WTC11 (cell line): ENCODE data around the gene QSOX2. TPM values are rescaled to one million over a fixed set of nuclear protein-coding genes. Genes with fewer than 3 reads are reported as not detected.

Experiments used
- ATAC-seq: fragments of 200-7000 bp; cut with Tn5 transposase; 2 replicates; pipeline ENCODE4 v1.10.0; 2021; ENCODE audit warnings: mild to moderate bottlenecking, moderate library complexity
- Bru-seq: library from RNA; stranded (reverse); fragments of 400-500 nt; gene quantifications from one replicate; lab custom pipeline; 2021; lab: Mats Ljungman, UMichigan
- CTCF ChIA-PET: fragments of 300-600 bp; sonication (Branson Sonifier 250); formaldehyde crosslinking; loops from one replicate; lab custom pipeline; 2021; ENCODE audit warnings: antibody characterized with exemption; lab: Charles Lee
- POLR2A ChIA-PET: fragments of 350-600 bp; sonication (Branson Sonifier 250); formaldehyde crosslinking; loops from one replicate; lab custom pipeline; 2021; ENCODE audit warnings: antibody characterized with exemption; lab: Charles Lee
- DNase-seq: peaks from one replicate; pipeline ENCODE4 v3.0.0; 2021; ENCODE audit warnings: low spot score
- H3K27ac Mint-ChIP-seq: 2 replicates; pipeline ENCODE4 v1.8.0; 2021; ENCODE audit warnings: mixed read lengths
- H3K27me3 Mint-ChIP-seq: 2 replicates; pipeline ENCODE4 v1.8.0; 2021; ENCODE audit warnings: low read depth, mild to moderate bottlenecking, moderate library complexity, mixed read lengths
- H3K36me3 Mint-ChIP-seq: 2 replicates; pipeline ENCODE4 v1.8.0; 2021; ENCODE audit warnings: mixed read lengths
- H3K4me1 Mint-ChIP-seq: 2 replicates; pipeline ENCODE4 v1.8.0; 2022; ENCODE audit warnings: mixed read lengths
- H3K4me3 Mint-ChIP-seq: 2 replicates; pipeline ENCODE4 v1.8.0; 2021; ENCODE audit warnings: mild to moderate bottlenecking, moderate library complexity, mixed read lengths
- H3K9me3 Mint-ChIP-seq: 2 replicates; pipeline ENCODE4 v1.8.0; 2021; ENCODE audit warnings: mixed read lengths
- ELF4 ChIP-seq: sonication (generic); formaldehyde crosslinking; IDR thresholded peaks from 2 replicates; pipeline ENCODE4 v1.8.1; 2022; ENCODE audit warnings: low read depth, mild to moderate bottlenecking, moderate library complexity, missing genetic modification reagents
- ETV6 ChIP-seq: sonication (generic); formaldehyde crosslinking; IDR thresholded peaks from 2 replicates; pipeline ENCODE4 v1.8.1; 2022; ENCODE audit warnings: mild to moderate bottlenecking, missing genetic modification reagents
- FOXP1 ChIP-seq: sonication (generic); formaldehyde crosslinking; IDR thresholded peaks from 2 replicates; pipeline ENCODE4 v1.8.0; 2022; ENCODE audit warnings: missing genetic modification reagents, mild to moderate bottlenecking, moderate library complexity, borderline replicate concordance
- KAT7 ChIP-seq: sonication (generic); formaldehyde crosslinking; IDR thresholded peaks from 2 replicates; pipeline ENCODE4 v1.8.1; 2023; ENCODE audit warnings: missing genetic modification reagents, mild to moderate bottlenecking, borderline replicate concordance
- SP1 ChIP-seq: sonication (generic); formaldehyde crosslinking; conservative IDR thresholded peaks from 2 replicates; pipeline ENCODE4 v1.8.1; 2022; ENCODE audit warnings: missing genetic modification reagents
- STAT6 ChIP-seq: sonication (generic); formaldehyde crosslinking; conservative IDR thresholded peaks from 2 replicates; pipeline ENCODE4 v1.8.1; 2023; ENCODE audit warnings: mild to moderate bottlenecking, low read depth, missing genetic modification reagents, moderate library complexity
- USF1 ChIP-seq: sonication (generic); formaldehyde crosslinking; IDR thresholded peaks from 2 replicates; pipeline ENCODE4 v1.8.0; 2022; ENCODE audit warnings: mild to moderate bottlenecking, missing genetic modification reagents
- ZNF317 ChIP-seq: sonication (generic); formaldehyde crosslinking; IDR thresholded peaks from 2 replicates; pipeline ENCODE4 v1.8.1; 2023; ENCODE audit warnings: low read depth, mild to moderate bottlenecking, moderate library complexity, missing genetic modification reagents, borderline replicate concordance
- ZNF416 ChIP-seq: fragments of 250-450 bp; sonication (Bioruptor Pico); IDR thresholded peaks from 2 replicates; pipeline ENCODE4 v1.9.0; 2021; ENCODE audit warnings: mild to moderate bottlenecking, inconsistent platforms
- long read RNA-seq, 3 experiments: library from RNA in 1 of 3; library from capped mRNA in 1 of 3; library from polyadenylated mRNA in 1 of 3; unstranded in 2 of 3; stranded (forward) in 1 of 3; transcript quantifications; one replicate each; pipeline ENCODE4 v2.0.0, GENCODE V29; 2021
- total RNA-seq: library from RNA; stranded (reverse); gene quantifications from 3 replicates; pipeline ENCODE4 v1.2.3, GENCODE V29; 2021
- TF ChIP-seq, protein P1 (sequence below): sonication (generic); formaldehyde crosslinking; IDR thresholded peaks from 2 replicates; pipeline ENCODE4 v1.8.0; 2022; ENCODE audit warnings: mild to moderate bottlenecking, missing genetic modification reagents
- TF ChIP-seq, protein P2 (sequence below): sonication (generic); formaldehyde crosslinking; IDR thresholded peaks from 2 replicates; pipeline ENCODE4 v1.8.1; 2023; ENCODE audit warnings: mild to moderate bottlenecking, missing genetic modification reagents, moderate library complexity

The QSOX2 gene, protein sequence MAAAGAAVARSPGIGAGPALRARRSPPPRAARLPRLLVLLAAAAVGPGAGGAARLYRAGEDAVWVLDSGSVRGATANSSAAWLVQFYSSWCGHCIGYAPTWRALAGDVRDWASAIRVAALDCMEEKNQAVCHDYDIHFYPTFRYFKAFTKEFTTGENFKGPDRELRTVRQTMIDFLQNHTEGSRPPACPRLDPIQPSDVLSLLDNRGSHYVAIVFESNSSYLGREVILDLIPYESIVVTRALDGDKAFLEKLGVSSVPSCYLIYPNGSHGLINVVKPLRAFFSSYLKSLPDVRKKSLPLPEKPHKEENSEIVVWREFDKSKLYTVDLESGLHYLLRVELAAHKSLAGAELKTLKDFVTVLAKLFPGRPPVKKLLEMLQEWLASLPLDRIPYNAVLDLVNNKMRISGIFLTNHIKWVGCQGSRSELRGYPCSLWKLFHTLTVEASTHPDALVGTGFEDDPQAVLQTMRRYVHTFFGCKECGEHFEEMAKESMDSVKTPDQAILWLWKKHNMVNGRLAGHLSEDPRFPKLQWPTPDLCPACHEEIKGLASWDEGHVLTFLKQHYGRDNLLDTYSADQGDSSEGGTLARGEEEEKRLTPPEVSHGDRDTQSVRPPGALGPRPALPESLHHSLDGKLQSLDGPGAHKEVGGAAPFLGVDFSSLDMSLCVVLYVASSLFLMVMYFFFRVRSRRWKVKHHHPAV
- total RNA-seq (31.7 to 33.4 TPM (median 33.2 TPM) in 3 replicates), Bru-seq, nascent RNA (percentile 70 among the genes with signal in this experiment)
- long read RNA-seq, experiment 1, full-length matches to known transcripts: 4 of 27 reads
- long read RNA-seq, experiment 1, partial matches to known transcripts: 17 of 27 reads
- long read RNA-seq, experiment 1, other reads (novel, unspliced or antisense): 6 of 27 reads
- long read RNA-seq, experiment 2, partial matches to known transcripts: 5 of 45 reads
- long read RNA-seq, experiment 2, other reads (novel, unspliced or antisense): 40 of 45 reads
- long read RNA-seq, experiment 3, partial matches to known transcripts: 0 of 1 reads
- long read RNA-seq, experiment 3, other reads (novel, unspliced or antisense): 1 of 1 reads

DNA sequence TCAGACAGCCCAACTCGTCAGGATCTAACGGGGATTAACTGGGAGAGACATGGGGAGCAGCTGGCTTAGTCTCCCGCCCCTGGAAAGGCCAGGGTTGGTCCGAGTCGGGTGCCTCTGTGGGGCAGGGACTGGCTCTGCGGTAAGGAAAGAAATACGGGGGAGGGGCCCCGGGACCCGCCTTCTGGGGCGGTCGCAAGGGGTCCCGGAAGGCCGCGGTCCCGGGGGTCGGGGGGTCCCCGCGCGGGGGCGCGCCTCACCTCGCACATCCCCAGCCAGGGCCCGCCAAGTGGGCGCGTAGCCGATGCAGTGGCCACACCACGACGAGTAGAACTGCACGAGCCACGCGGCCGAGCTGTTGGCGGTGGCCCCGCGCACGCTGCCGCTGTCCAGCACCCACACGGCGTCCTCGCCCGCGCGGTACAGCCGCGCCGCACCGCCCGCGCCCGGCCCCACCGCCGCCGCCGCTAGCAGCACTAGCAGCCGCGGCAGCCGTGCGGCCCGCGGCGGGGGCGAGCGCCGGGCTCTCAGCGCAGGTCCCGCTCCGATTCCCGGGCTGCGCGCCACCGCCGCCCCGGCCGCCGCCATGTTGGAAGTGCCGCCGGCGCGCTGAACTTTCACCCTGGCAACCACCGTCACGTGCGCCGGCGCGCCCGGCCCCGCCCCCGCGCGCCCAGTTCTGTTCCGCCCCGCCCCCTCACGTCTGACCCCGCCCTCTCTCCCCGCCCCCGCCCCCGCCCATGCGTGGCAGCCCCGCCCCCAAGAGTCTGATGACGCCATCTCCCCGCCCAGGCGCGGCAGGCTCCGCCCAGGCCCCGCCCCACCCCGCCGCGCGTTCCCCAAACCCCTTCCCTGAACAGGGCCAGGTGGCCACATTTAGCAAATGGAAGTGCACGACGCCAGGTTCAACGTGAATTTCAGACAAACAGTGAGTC, at the start of gene QSOX2:
TSS of gene QSOX2 (minus strand) at position 594 of the 932 bp plus-strand sequence. CDS start at position 585, 9 bp downstream.
- DNase-seq (peak; percentile 75), ATAC-seq (peak; percentile 53)
- H3K4me3 Mint-ChIP-seq: peak within 1 kb of the TSS; percentile 92
- CTCF ChIA-PET: interaction anchor here (0.5 to 1.1 kb wide), 4 partner anchors 11 to 227 kb away, joined by 3 to 4 read pairs (median 3); no protein-coding TSS in a partner anchor
- no peaks in the 10 kb centered on the region for H3K36me3 Mint-ChIP-seq
- peaks cover 7% of the 10 kb centered on the region for H3K27me3 Mint-ChIP-seq
- TF ChIP-seq, protein P1, sequence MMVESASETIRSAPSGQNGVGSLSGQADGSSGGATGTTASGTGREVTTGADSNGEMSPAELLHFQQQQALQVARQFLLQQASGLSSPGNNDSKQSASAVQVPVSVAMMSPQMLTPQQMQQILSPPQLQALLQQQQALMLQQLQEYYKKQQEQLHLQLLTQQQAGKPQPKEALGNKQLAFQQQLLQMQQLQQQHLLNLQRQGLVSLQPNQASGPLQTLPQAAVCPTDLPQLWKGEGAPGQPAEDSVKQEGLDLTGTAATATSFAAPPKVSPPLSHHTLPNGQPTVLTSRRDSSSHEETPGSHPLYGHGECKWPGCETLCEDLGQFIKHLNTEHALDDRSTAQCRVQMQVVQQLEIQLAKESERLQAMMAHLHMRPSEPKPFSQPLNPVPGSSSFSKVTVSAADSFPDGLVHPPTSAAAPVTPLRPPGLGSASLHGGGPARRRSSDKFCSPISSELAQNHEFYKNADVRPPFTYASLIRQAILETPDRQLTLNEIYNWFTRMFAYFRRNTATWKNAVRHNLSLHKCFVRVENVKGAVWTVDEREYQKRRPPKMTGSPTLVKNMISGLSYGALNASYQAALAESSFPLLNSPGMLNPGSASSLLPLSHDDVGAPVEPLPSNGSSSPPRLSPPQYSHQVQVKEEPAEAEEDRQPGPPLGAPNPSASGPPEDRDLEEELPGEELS: peak; percentile 50; the same call in 1 of the 2 replicates
- TF ChIP-seq ZNF416 (CRISPR knock-in tag): peak; percentile 69; the same call in 1 of the 2 replicates
- TF ChIP-seq FOXP1 (CRISPR knock-in tag): peak; percentile 73; the same call in 1 of the 2 replicates
- TF ChIP-seq ELF4 (CRISPR knock-in tag): no peak
- 0 out of 2 replicates have a peak, but pooled peaks have one; percentile 72 for TF ChIP-seq KAT7 (CRISPR knock-in tag)
- peak; percentile 82 for TF ChIP-seq SP1 (CRISPR knock-in tag)
- peak; percentile 84 for TF ChIP-seq USF1
- TF ChIP-seq, protein P2, sequence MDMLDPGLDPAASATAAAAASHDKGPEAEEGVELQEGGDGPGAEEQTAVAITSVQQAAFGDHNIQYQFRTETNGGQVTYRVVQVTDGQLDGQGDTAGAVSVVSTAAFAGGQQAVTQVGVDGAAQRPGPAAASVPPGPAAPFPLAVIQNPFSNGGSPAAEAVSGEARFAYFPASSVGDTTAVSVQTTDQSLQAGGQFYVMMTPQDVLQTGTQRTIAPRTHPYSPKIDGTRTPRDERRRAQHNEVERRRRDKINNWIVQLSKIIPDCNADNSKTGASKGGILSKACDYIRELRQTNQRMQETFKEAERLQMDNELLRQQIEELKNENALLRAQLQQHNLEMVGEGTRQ: peak; percentile 92
- TF ChIP-seq STAT6: no peak
- H3K9me3 Mint-ChIP-seq: no peaks in the 10 kb centered on the region
- POLR2A ChIA-PET: no interaction called here
- H3K4me1 Mint-ChIP-seq: peaks cover 37% of the 10 kb centered on the region
- H3K27ac Mint-ChIP-seq: peak within 1 kb of the TSS; percentile 76

- ATAC-seq: no peak
- no peak for DNase-seq
- Mint-ChIP-seq H3K9me3 (no peaks in the 10 kb centered on the region), H3K27ac (no peak overlapping the region), H3K36me3 (no peaks in the 10 kb centered on the region), H3K4me3 (no peak overlapping the region), H3K4me1 (peaks cover 3% of the 10 kb centered on the region), H3K27me3 (no peaks in the 10 kb centered on the region)
- TF ChIP-seq ETV6 (CRISPR knock-in tag): no peak
- no peak for TF ChIP-seq ZNF317 (CRISPR knock-in tag)
- CTCF ChIA-PET: no interaction called here
- POLR2A ChIA-PET: no interaction called here
These were observed 49.4 kb upstream of the QSOX2 start for GRCh38 chr9:136295055-136295454.
